Stimulated activated CD8-positive, alpha-beta memory T cell treated with anti-CD3 and anti-CD28 coated beads, Interleukin-4, amount 100 ng/mL, for 4 hours (primary cell): ENCODE data around the gene MITD1.
"Not testable (repeated sequence)": the region's sequence is repeated elsewhere in the genome, so short reads cannot be mapped to it uniquely, and the experiment has no call there.

ENCODE experiments used
- DNase-seq, 2 donors: peaks; one replicate each; pipeline ENCODE4 v3.0.0-alpha.2; 2020; ENCODE audit warnings: low read depth in 2 of 2, low spot score in 1 of 2

MITD1 gene

DNA sequence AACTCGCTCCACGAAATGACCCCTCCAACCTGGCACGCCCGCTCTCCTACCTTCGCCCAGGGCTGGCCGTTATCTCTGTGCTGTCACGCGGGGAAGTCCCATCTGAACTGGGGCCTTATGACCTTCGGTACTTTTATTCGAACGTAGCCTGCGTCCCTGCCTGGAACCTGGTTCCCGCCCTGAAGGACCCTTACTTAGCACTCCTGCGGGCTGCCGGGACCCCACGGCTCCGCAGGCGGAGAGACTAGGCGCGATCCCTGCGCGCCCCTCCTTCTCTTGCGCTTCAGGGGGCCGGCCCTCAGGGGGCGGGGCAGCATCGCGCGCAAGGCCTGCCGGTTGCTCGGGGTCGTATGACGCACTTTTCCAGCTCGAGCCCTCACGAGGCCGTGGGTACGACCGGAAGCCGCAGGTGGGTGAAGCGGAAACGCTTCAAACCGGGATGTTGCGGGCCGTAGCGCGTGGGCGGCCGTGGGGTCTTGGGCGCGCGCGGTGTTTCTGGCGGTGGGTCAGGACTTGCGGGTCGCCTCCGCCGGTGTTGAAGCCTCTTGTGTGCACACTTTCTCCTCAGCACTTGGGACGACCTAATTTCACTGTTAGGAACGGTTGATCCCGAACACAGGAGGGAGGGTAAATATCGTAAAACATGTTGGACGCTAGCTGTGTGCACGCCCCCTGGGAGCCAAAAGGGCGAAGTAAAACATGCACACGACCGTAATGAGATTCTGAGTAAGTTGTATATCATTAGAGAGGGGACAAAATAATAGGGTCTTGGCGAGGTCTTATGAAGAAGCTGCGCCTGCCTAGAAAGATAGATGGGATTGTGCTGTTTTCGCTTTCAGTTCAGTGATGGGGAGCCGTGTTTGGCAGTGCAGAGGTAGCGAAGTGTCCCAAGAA, 26.0 kb downstream of the MITD1 start, which contains the start of the genes LIPT1 and TSGA10:
Gene LIPT1, plus strand, starts transcription at position 325 of the 894 bp plus-strand sequence. CDS start 6,991 bp downstream, outside the sequence.
Gene TSGA10, minus strand, starts transcription at position 300 of the 894 bp plus-strand sequence. CDS start 45,503 bp downstream, outside the sequence.
- DNase-seq = peak; percentile 85 to 89

- no peak for DNase-seq
Observed at GRCh38 chr2:99153921-99154604, 26.8 kb downstream of the MITD1 start.

DNA sequence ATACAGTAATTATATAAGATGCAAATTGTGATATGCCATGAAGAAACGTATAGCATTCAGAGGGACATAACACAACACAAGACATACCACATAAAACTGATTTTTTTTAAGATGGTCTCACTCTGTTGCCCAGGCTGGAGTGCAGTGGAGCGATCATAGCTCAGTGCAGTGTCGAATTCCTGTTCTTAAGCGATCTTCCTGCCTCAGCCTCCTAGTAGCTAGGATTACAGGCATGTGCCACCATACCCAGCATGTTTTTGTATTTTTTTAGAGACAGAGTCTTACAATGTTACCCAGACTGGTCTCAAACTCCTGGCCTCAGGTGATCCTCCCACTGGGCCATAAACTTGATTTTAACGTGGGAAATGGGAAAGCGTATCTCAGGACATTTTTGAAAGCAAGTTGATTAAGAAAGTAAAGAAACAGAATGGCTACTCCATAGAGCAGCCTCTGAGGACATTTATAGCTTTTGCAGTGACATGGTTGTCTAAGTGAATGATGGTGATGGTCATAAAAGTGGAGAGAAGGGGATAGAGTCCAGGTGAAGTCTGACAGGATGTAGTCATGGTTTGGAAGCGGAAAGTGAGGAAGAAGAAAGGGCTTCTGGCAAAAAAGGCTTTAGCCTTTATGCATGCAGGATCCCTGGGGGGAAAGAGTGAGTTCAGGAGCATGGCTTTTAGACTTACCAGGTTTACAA, 28.5 kb downstream of the MITD1 start:
- DNase-seq = no peak

DNA sequence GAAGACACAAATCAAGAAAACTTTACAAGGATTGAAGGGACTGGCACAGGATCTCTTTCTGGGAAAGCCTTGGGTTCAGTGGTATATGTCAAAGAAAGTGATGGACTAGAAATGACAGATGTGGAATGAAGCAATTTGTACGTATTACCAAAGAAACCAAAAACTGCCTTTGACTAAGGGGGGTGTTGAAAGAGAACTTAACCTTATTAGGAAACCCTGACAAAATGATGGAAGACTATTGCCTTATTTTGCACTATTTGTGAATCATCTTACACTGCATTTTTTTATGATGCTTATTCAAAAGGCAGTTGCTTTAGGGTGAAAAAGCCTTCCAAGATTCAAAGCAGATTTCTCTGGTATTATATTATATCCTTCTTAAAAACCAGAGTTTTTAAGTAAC, 30.2 kb downstream of the MITD1 start:
- DNase-seq = no peak

- DNase-seq = peak; percentile 94 to 95
Observed at GRCh38 chr2:99141110-99142108, 39.4 kb downstream of the MITD1 start, which contains the start of gene C2orf15. TSS of gene C2orf15 (plus strand) at chr2:99141707. CDS start at chr2:99150559, 8,852 bp downstream.

- DNase-seq = no peak
Observed at GRCh38 chr2:99140860-99141109, 40.1 kb downstream of the MITD1 start.

DNA sequence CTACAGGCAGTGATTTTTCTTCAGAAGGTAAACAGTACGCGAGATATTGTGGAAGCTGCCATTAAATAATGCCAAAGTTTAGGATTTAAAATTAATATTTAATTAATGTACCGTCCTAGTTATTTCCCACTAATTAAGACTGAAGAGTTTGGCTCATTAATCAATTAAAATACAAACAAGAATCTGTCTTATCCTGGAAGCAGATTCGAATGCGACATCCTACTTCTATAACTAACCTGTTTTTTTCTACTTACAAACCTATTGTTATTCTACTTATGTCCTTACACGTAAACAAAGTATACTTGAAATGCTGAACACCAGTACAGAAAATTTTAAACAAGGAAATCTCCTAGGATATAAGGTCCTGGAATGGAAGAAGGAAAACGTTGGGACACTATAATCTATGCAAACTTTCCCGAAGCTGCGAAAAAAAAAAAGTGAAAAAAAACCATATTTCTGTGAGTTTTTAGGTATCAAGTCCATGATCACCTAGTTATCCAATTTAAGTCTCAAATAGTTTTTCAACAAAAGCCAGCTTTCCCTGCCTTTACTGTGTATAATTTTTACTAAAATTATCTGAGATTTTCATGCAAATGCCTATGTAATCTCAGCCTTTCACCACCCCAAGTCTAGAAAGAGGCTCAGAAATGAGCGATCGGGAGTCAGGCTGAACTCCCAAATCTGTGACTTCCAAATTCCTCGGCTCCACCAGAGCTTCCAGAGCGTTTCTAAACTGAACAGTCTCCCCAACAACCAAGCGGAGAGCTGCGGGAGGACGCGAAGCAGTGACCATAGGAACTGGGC, 40.6 kb downstream of the MITD1 start:
- DNase-seq = no peak

GRCh38 chr2:99139003-99139402, 41.9 kb downstream of the MITD1 start:
- DNase-seq = no peak

DNA sequence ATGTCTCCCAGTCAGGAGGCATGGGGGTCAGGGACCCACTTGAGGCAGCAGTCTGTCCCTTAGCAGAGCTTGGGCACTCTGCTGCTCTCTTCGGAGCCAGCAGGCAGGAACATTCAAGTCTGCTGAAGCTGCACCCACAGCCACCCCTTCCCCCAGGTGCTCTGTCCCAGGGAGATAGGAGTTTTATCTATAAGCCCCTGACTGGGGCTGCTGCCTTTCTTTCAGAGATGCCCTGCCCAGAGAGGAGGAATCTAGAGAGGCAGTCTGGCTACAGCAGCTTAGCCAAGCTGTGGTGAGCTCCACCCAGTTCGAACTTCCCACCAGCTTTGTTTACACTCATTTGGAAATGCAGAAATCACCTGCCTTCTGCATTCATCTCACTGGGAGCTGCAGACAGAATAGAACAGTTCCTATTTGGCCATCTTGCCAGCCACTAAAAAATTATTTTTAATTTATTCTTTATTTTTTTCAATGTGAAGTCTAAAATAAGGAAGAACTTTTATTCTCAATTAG, 45.8 kb downstream of the MITD1 start:
- DNase-seq = not testable (repeated sequence)

DNA sequence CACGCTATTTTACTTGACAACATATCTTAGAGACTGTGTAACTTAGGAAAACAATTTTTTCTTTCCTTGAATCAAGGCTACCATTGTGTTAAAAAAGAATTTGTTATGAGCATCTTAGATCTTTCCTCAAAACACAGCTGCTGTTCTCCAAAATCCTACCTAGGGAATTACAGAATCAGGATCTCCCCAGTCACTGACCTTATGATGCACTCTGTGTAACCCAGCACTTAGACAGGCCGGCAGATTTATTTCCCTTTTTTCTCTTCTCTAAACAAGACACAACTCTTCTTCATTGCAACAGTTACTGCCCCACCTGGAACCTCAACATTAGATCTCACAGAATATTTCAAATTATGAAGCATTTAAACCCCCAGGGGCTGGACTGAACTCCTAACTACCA, 52.9 kb downstream of the MITD1 start:
- no peak for DNase-seq
